ENCODE data around the gene AKIRIN2. TPM values are rescaled to one million over a fixed set of nuclear protein-coding genes. Genes with fewer than 3 reads are reported as not detected.
"Not testable (repeated sequence)": the region's sequence is repeated elsewhere in the genome, so short reads cannot be mapped to it uniquely, and the experiment has no call there.

AKIRIN2 gene
- total RNA-seq, 1 donor from 2014 or later, result 55.7 TPM

GRCh38 chr6:87687893-87688292 is 14.1 kb downstream of the AKIRIN2 start:
- DNase-seq (ENCODE audit: low spot score), result not testable (repeated sequence)

GRCh38 chr6:87687296-87687695 is 14.7 kb downstream of the AKIRIN2 start:
- DNase-seq (ENCODE audit: low spot score), result no peak

- not testable (repeated sequence) for DNase-seq (ENCODE audit: low spot score)
These were observed 15.3 kb downstream of the AKIRIN2 start for GRCh38 chr6:87686636-87687205.

GRCh38 chr6:87684895-87685654 is 17.0 kb downstream of the AKIRIN2 start:
- no peak for DNase-seq (ENCODE audit: low spot score)

- no peak for DNase-seq (ENCODE audit: low spot score)
These were observed 18.1 kb downstream of the AKIRIN2 start for GRCh38 chr6:87683890-87684289.

GRCh38 chr6:87682310-87682709 is 19.7 kb downstream of the AKIRIN2 start:
- no peak for DNase-seq (ENCODE audit: low spot score)

- no peak for DNase-seq (ENCODE audit: low spot score)
These were observed 26.9 kb downstream of the AKIRIN2 start for GRCh38 chr6:87675004-87675681.

- no peak for DNase-seq (ENCODE audit: low spot score)
These were observed 27.7 kb downstream of the AKIRIN2 start for GRCh38 chr6:87674290-87674689.

- no peak for DNase-seq (ENCODE audit: low spot score)
These were observed 28.8 kb downstream of the AKIRIN2 start for GRCh38 chr6:87673237-87673636.

- DNase-seq (ENCODE audit: low spot score), result no peak
These were observed 29.4 kb downstream of the AKIRIN2 start for GRCh38 chr6:87672641-87673040.

GRCh38 chr6:87671555-87672029 is 30.4 kb downstream of the AKIRIN2 start:
- no peak for DNase-seq (ENCODE audit: low spot score)

GRCh38 chr6:87670707-87671106 is 31.3 kb downstream of the AKIRIN2 start:
- no peak for DNase-seq (ENCODE audit: low spot score)

GRCh38 chr6:87669051-87669450 is 33.0 kb downstream of the AKIRIN2 start:
- no peak for DNase-seq (ENCODE audit: low spot score)

- DNase-seq (ENCODE audit: low spot score), result no peak
These were observed 34.0 kb downstream of the AKIRIN2 start for GRCh38 chr6:87668013-87668412.

- no peak for DNase-seq (ENCODE audit: low spot score)
These were observed 35.0 kb downstream of the AKIRIN2 start for GRCh38 chr6:87667032-87667431.

- DNase-seq (ENCODE audit: low spot score), result no peak
These were observed 37.0 kb downstream of the AKIRIN2 start for GRCh38 chr6:87664921-87665485.

- DNase-seq (ENCODE audit: low spot score), result no peak
These were observed 38.6 kb downstream of the AKIRIN2 start for GRCh38 chr6:87663434-87663833.

- no peak for DNase-seq (ENCODE audit: low spot score)
These were observed 40.5 kb downstream of the AKIRIN2 start for GRCh38 chr6:87661503-87661902.

- no peak for DNase-seq (ENCODE audit: low spot score)
These were observed 41.0 kb downstream of the AKIRIN2 start for GRCh38 chr6:87661016-87661415.

GRCh38 chr6:87660226-87660911 is 41.7 kb downstream of the AKIRIN2 start:
- no peak for DNase-seq (ENCODE audit: low spot score)

- DNase-seq (ENCODE audit: low spot score), result no peak
These were observed 43.5 kb downstream of the AKIRIN2 start for GRCh38 chr6:87658516-87658915.

Data from mesenteric fat pad (tissue), 1 donor.